Tibial nerve (tissue), 4 donors: ENCODE results near the gene CTRB2. TPM values are rescaled to one million over a fixed set of nuclear protein-coding genes. Genes with fewer than 3 reads are reported as not detected.
A peak's percentile ranks its signal among the peaks of the same experiment; 100 is the strongest.

Source experiments
- DNase-seq, 2 donors: peaks; one replicate each; pipeline ENCODE4 v3.0.0-alpha.2; 2019; ENCODE audit warnings: low spot score in 2 of 2
- H3K27ac ChIP-seq, 4 donors: fragments of 200-600 bp; sonication (generic) in 3 of 4; one replicate each; pipeline ENCODE4 v1.5.1; 2017 to 2019; ENCODE audit warnings: mild to moderate bottlenecking in 1 of 4
- H3K27me3 ChIP-seq, 2 donors: fragments of 200-600 bp; sonication (generic) in 1 of 2; one replicate each; pipeline versions ENCODE4 v1.5.1 to v1.6.0; 2017 to 2019
- H3K36me3 ChIP-seq, 3 donors: fragments of 200-600 bp; sonication (generic); one replicate each; pipeline ENCODE4 v1.5.1; 2018 to 2019
- H3K4me1 ChIP-seq, 4 donors: fragments of 200-600 bp; sonication (generic) in 3 of 4; one replicate each; pipeline ENCODE4 v1.5.1; 2017 to 2019
- H3K4me3 ChIP-seq, 4 donors: fragments of 200-600 bp; sonication (generic) in 3 of 4; one replicate each; pipeline ENCODE4 v1.5.1; 2017 to 2019; ENCODE audit warnings: mild to moderate bottlenecking in 1 of 4, moderate library complexity in 1 of 4
- H3K9me3 ChIP-seq, 4 donors: fragments of 200-600 bp; sonication (generic) in 3 of 4; one replicate each; pipeline ENCODE4 v1.5.1; 2017 to 2019
- CTCF ChIP-seq, 5 experiments: fragments of 200-600 bp in 3 of 5; fragments of 450-650 bp in 2 of 5; sonication (generic) in 3 of 5; IDR thresholded peaks; one replicate each; pipeline ENCODE4 v1.5.1; 2016 to 2019; ENCODE audit warnings: antibody characterized with exemption in 5 of 5, mild to moderate bottlenecking in 3 of 5, moderate library complexity in 2 of 5
- EP300 ChIP-seq, 2 donors: sonication (generic); formaldehyde crosslinking; IDR thresholded peaks; one replicate each; pipeline ENCODE4 v1.6.1; 2017; ENCODE audit warnings: antibody characterized with exemption in 2 of 2, mild to moderate bottlenecking in 1 of 2
- POLR2A ChIP-seq, 2 donors: fragments of 450-650 bp; IDR thresholded peaks; one replicate each; pipeline ENCODE4 v1.6.1; 2017; ENCODE audit warnings: antibody characterized with exemption in 2 of 2, mild to moderate bottlenecking in 2 of 2, moderate library complexity in 2 of 2
- WGBS, 2 donors: methylation state at CpG; one replicate each; pipeline ENCODE4 v1.1.5; 2018; 5-methylcytosine and 5-hydroxymethylcytosine counted together
- total RNA-seq, 4 donors: library from RNA; depleted of rRNA; stranded (reverse); fragments of >200 nt; gene quantifications; one replicate each; pipeline ENCODE4 v1.1.0, GENCODE V29; 2016

Gene CTRB2
- total RNA-seq, 4 donors from 2014 or later = 4.2 to 45.0 (median 15.5) TPM

- no peaks in the 10 kb centered on the region for H3K9me3 ChIP-seq
- no peaks in the 10 kb centered on the region for H3K27me3 ChIP-seq
- peak overlapping the region; percentile 86 to 99 (median 95) for H3K27ac ChIP-seq
- TF ChIP-seq EP300 (IDR thresholded peaks at IDR 0.05) = no peak
- no peak for TF ChIP-seq POLR2A (IDR thresholded peaks at IDR 0.05)
- no peak for TF ChIP-seq CTCF (IDR thresholded peaks at IDR 0.05)
- DNase-seq = no peak
- 40 to 59% methylated on average over 5 of the region's 5 CpGs for WGBS, 2 donors
- peak overlapping the region in 2 of 4 donors; percentile 81 to 91 for H3K4me3 ChIP-seq
- H3K4me1 ChIP-seq = peaks cover 3 to 97% (median 85%) of the 10 kb centered on the region in 4 donors
- H3K36me3 ChIP-seq = no peaks in the 10 kb centered on the region
Observed at GRCh38 chr16:75249441-75249840, 42.5 kb upstream of the CTRB2 start.

GRCh38 chr16:75248536-75249380 lies 41.8 kb upstream of the CTRB2 start:
- Histone ChIP-seq H3K36me3 (no peaks in the 10 kb centered on the region), H3K27me3 (no peaks in the 10 kb centered on the region), H3K4me3 (no peak overlapping the region), H3K27ac (peak overlapping the region; percentile 86 to 99 (median 95)), H3K4me1 (peaks cover 3 to 97% (median 85%) of the 10 kb centered on the region in 4 donors), H3K9me3 (no peaks in the 10 kb centered on the region)
- 45 to 53% methylated on average over 14 to 15 of the region's 17 CpGs for WGBS, 2 donors
- no peak for TF ChIP-seq EP300 (IDR thresholded peaks at IDR 0.05)
- TF ChIP-seq POLR2A (IDR thresholded peaks at IDR 0.05) = no peak
- TF ChIP-seq CTCF (IDR thresholded peaks at IDR 0.05) = no peak
- DNase-seq = no peak

- WGBS, 2 donors = 19 to 35% methylated on average over 11 to 13 of the region's 13 CpGs
- no peaks in the 10 kb centered on the region for H3K27me3 ChIP-seq
- H3K27ac ChIP-seq = peak overlapping the region; percentile 86 to 99 (median 95)
- no peak for DNase-seq
- peak overlapping the region in 1 of 4 donors; percentile 31 for H3K4me3 ChIP-seq
- TF ChIP-seq EP300 (IDR thresholded peaks at IDR 0.05) = peak; percentile 63 to 80
- no peak for TF ChIP-seq CTCF (IDR thresholded peaks at IDR 0.05)
- TF ChIP-seq POLR2A (IDR thresholded peaks at IDR 0.05) = peak in 1 of 2 donors; percentile 54
- H3K9me3 ChIP-seq = no peaks in the 10 kb centered on the region
- peaks cover 0 to under 1% (median 0%) of the 10 kb centered on the region in 3 donors for H3K36me3 ChIP-seq
- H3K4me1 ChIP-seq = peaks cover 6 to 97% (median 83%) of the 10 kb centered on the region in 4 donors
Observed at GRCh38 chr16:75248142-75248535, 41.2 kb upstream of the CTRB2 start.

- Histone ChIP-seq H3K9me3 (no peaks in the 10 kb centered on the region), H3K36me3 (peaks cover 0 to 9% (median 0%) of the 10 kb centered on the region in 3 donors), H3K4me3 (peak overlapping the region in 2 of 4 donors; percentile 2 to 31), H3K4me1 (peaks cover 6 to 95% (median 75%) of the 10 kb centered on the region in 4 donors), H3K27me3 (no peaks in the 10 kb centered on the region), H3K27ac (peak overlapping the region; percentile 86 to 99 (median 95))
- 66% methylated on average over 12 of the region's 13 CpGs; no CpG with 5 or more reads in 1 of the 2 donors for WGBS, 2 donors
- no peak for DNase-seq
- TF ChIP-seq POLR2A (IDR thresholded peaks at IDR 0.05) (no peak), EP300 (IDR thresholded peaks at IDR 0.05) (peak in 1 of 2 donors; percentile 53), CTCF (IDR thresholded peaks at IDR 0.05) (no peak)
Observed at GRCh38 chr16:75247249-75247648, 40.3 kb upstream of the CTRB2 start.
